ENCODE data around the gene IFIT2.
A peak's percentile ranks its signal among the peaks of the same experiment; 100 is the strongest.
"Not testable (repeated sequence)": the region's sequence is repeated elsewhere in the genome, so short reads cannot be mapped to it uniquely, and the experiment has no call there.

Gene IFIT2

GRCh38 chr10:89337484-89337883 lies 35.6 kb downstream of the IFIT2 start:
- peak in 1 of 2 donors; percentile 16 for DNase-seq (ENCODE audit: low read depth in 1 of 2, low spot score in 1 of 2)

- DNase-seq (ENCODE audit: low read depth in 1 of 2, low spot score in 1 of 2) = no peak
These were observed 36.9 kb downstream of the IFIT2 start for GRCh38 chr10:89338713-89339112.

- no peak for DNase-seq (ENCODE audit: low read depth in 1 of 2, low spot score in 1 of 2)
These were observed 38.0 kb downstream of the IFIT2 start for GRCh38 chr10:89339875-89340274.

GRCh38 chr10:89341649-89342048 lies 39.8 kb downstream of the IFIT2 start:
- DNase-seq (ENCODE audit: low read depth in 1 of 2, low spot score in 1 of 2) = no peak

GRCh38 chr10:89342206-89342958 lies 40.5 kb downstream of the IFIT2 start:
- no peak for DNase-seq (ENCODE audit: low read depth in 1 of 2, low spot score in 1 of 2)

GRCh38 chr10:89343089-89343767 lies 41.4 kb downstream of the IFIT2 start:
- no peak for DNase-seq (ENCODE audit: low read depth in 1 of 2, low spot score in 1 of 2)

GRCh38 chr10:89344156-89344555 lies 42.3 kb downstream of the IFIT2 start:
- DNase-seq (ENCODE audit: low read depth in 1 of 2, low spot score in 1 of 2) = no peak

GRCh38 chr10:89345367-89346000 lies 43.6 kb downstream of the IFIT2 start:
- DNase-seq (ENCODE audit: low read depth in 1 of 2, low spot score in 1 of 2) = no peak

GRCh38 chr10:89346405-89347254 lies 44.8 kb downstream of the IFIT2 start:
- no peak for DNase-seq (ENCODE audit: low read depth in 1 of 2, low spot score in 1 of 2)

- DNase-seq (ENCODE audit: low read depth in 1 of 2, low spot score in 1 of 2) = no peak
These were observed 46.0 kb downstream of the IFIT2 start for GRCh38 chr10:89347701-89348457.

GRCh38 chr10:89348481-89348880 lies 46.6 kb downstream of the IFIT2 start:
- DNase-seq (ENCODE audit: low read depth in 1 of 2, low spot score in 1 of 2) = no peak

- DNase-seq (ENCODE audit: low read depth in 1 of 2, low spot score in 1 of 2) = no peak
These were observed 47.1 kb downstream of the IFIT2 start for GRCh38 chr10:89348975-89349374.

- DNase-seq (ENCODE audit: low read depth in 1 of 2, low spot score in 1 of 2) = not testable (repeated sequence)
These were observed 48.9 kb downstream of the IFIT2 start for GRCh38 chr10:89350631-89351315.

- DNase-seq (ENCODE audit: low read depth in 1 of 2, low spot score in 1 of 2) = no peak
These were observed 49.5 kb downstream of the IFIT2 start for GRCh38 chr10:89351412-89351779.

GRCh38 chr10:89351780-89352597 lies 50.1 kb downstream of the IFIT2 start:
- no peak for DNase-seq (ENCODE audit: low read depth in 1 of 2, low spot score in 1 of 2)

GRCh38 chr10:89352802-89353201 lies 51.0 kb downstream of the IFIT2 start:
- no peak for DNase-seq (ENCODE audit: low read depth in 1 of 2, low spot score in 1 of 2)

GRCh38 chr10:89355394-89355931 lies 53.6 kb downstream of the IFIT2 start:
- no peak for DNase-seq (ENCODE audit: low read depth in 1 of 2, low spot score in 1 of 2)

GRCh38 chr10:89357096-89357495 lies 55.2 kb downstream of the IFIT2 start:
- DNase-seq (ENCODE audit: low read depth in 1 of 2, low spot score in 1 of 2) = no peak

GRCh38 chr10:89357975-89358374 lies 56.1 kb downstream of the IFIT2 start:
- no peak for DNase-seq (ENCODE audit: low read depth in 1 of 2, low spot score in 1 of 2)

Measured in stimulated activated CD4-positive, alpha-beta T cell treated with anti-CD3 and anti-CD28 coated beads, Interleukin-15, amount 100 ng/mL, for 1 hour (primary cell).